PC-3 (cell line): ENCODE results near the gene XPR1. TPM values are rescaled to one million over a fixed set of nuclear protein-coding genes. Genes with fewer than 3 reads are reported as not detected.

ENCODE experiments used
- ATAC-seq: fragments of 200-7000 bp; cut with Tn5 transposase; 2 replicates; pipeline ENCODE4 v1.9.1; 2020; ENCODE audit warnings: mild to moderate bottlenecking, moderate library complexity
- BruUV-seq: library from RNA; stranded (reverse); fragments of 400-500 nt; replicated peaks from 2 replicates; lab custom pipeline; 2021; lab: Mats Ljungman, UMichigan
- CTCF ChIA-PET: fragments of 300-600 bp; sonication (Branson Sonifier 250); formaldehyde crosslinking; loops from one replicate; lab custom pipeline; 2022; ENCODE audit warnings: antibody characterized with exemption; lab: Charles Lee
- POLR2A ChIA-PET: fragments of 300-600 bp; sonication (Branson Sonifier 250); formaldehyde crosslinking; loops from one replicate; lab custom pipeline; 2022; ENCODE audit warnings: antibody characterized with exemption; ENCODE audit not compliant: unreplicated experiment; lab: Charles Lee
- DNase-seq: peaks from one replicate; pipeline ENCODE4 v3.0.0-alpha.2; 2015
- H2AFZ ChIP-seq: fragments of 300-600 bp; sonication (generic); 2 replicates; pipeline ENCODE4 v1.6.0; 2016; ENCODE audit warnings: antibody characterized with exemption, low read length
- H3F3A ChIP-seq: fragments of 300-600 bp; sonication (generic); one replicate; pipeline ENCODE4 v1.6.0; 2017; ENCODE audit warnings: antibody characterized with exemption, low read length, control low read depth, mild to moderate bottlenecking; ENCODE audit not compliant: unreplicated experiment
- H3K27ac ChIP-seq: fragments of 300-600 bp; sonication (generic); 2 replicates; pipeline ENCODE4 v1.5.1; 2016; ENCODE audit warnings: mild to moderate bottlenecking, low read length
- H3K27me3 ChIP-seq: fragments of 300-600 bp; sonication (generic); 2 replicates; pipeline ENCODE4 v1.6.1; 2016; ENCODE audit warnings: low read length, mixed read lengths
- H3K36me3 ChIP-seq: fragments of 300-600 bp; sonication (generic); 2 replicates; pipeline ENCODE4 v1.6.1; 2016; ENCODE audit warnings: low read depth, mixed run types, low read length, mixed read lengths
- H3K4me1 ChIP-seq: fragments of 300-600 bp; sonication (generic); 2 replicates; pipeline ENCODE4 v1.5.1; 2016; ENCODE audit warnings: low read length; ENCODE audit not compliant: insufficient read depth
- H3K4me2 ChIP-seq: fragments of 300-600 bp; sonication (generic); 2 replicates; pipeline ENCODE4 v1.6.0; 2016; ENCODE audit warnings: low read length
- H3K4me3 ChIP-seq: fragments of 300-600 bp; sonication (generic); 2 replicates; pipeline ENCODE4 v1.5.1; 2016; ENCODE audit warnings: mild to moderate bottlenecking, low read length, mixed read lengths
- H3K79me2 ChIP-seq: fragments of 300-600 bp; sonication (generic); 2 replicates; pipeline ENCODE4 v1.6.1; 2017; ENCODE audit warnings: low read length, mixed read lengths
- H3K9ac ChIP-seq: fragments of 300-600 bp; sonication (generic); 2 replicates; pipeline ENCODE4 v1.6.0; 2016; ENCODE audit warnings: mild to moderate bottlenecking, low read length
- H3K9me2 ChIP-seq: fragments of 300-600 bp; sonication (generic); replicated peaks from 2 replicates; pipeline ENCODE4 v1.6.1; 2016; ENCODE audit warnings: mixed run types, low read length, mixed read lengths
- H3K9me3 ChIP-seq: fragments of 300-600 bp; sonication (generic); 2 replicates; pipeline ENCODE4 v1.6.1; 2016; ENCODE audit warnings: low read length, mixed read lengths
- H4K20me1 ChIP-seq: fragments of 300-600 bp; sonication (generic); 2 replicates; pipeline ENCODE4 v1.6.1; 2016; ENCODE audit warnings: low read length, mixed read lengths
- CTCF ChIP-seq: fragments of 300-600 bp; sonication (generic); conservative IDR thresholded peaks from 2 replicates; pipeline ENCODE4 v1.5.1; 2017; ENCODE audit warnings: antibody characterized with exemption, low read depth, mild to moderate bottlenecking, low read length
- EZH2 ChIP-seq: fragments of 300-600 bp; sonication (generic); IDR thresholded peaks from one replicate; pipeline ENCODE4 v1.6.1; 2017; ENCODE audit warnings: antibody characterized with exemption, mild to moderate bottlenecking, low read length; ENCODE audit not compliant: unreplicated experiment
- EZH2phosphoT487 ChIP-seq: fragments of 300-600 bp; sonication (generic); IDR thresholded peaks from 2 replicates; pipeline ENCODE4 v1.6.1; 2018; ENCODE audit warnings: mild to moderate bottlenecking, antibody characterized with exemption, low read length, borderline replicate concordance
- intact Hi-C: fragments of 100-400 bp; cut with micrococcal nuclease; formaldehyde crosslinking; loops from 2 replicates; pipeline ENCODE4 v1.9.0; 2023
- total RNA-seq: library from RNA; depleted of rRNA; stranded (reverse); fragments of >200 nt; gene quantifications from 2 replicates; pipeline ENCODE4 v1.2.3, GENCODE V29; 2014

The XPR1 gene
- total RNA-seq, 1 experiment from 2014 or later: 8.2 TPM

GRCh38 chr1:180633057-180634056 is 1.5 kb downstream of the XPR1 start:
- Histone ChIP-seq H2AFZ (no peak overlapping the region), H3K36me3 (no peaks in the 10 kb centered on the region), H3K79me2 (peaks cover 18% of the 10 kb centered on the region), H3K4me1 (peaks cover 4% of the 10 kb centered on the region; the same call in 1 of the 2 replicates), H3K9ac (no peak overlapping the region), H3K4me3 (peak overlapping the region; percentile 70), H3K9me3 (no peaks in the 10 kb centered on the region), H4K20me1 (no peaks in the 10 kb centered on the region), H3K9me2 (no peaks in the 10 kb centered on the region), H3K4me2 (peak overlapping the region; percentile 80), H3K27me3 (no peaks in the 10 kb centered on the region), H3K27ac (no peak overlapping the region), H3F3A (no peaks in the 10 kb centered on the region)
- ChIA-PET CTCF (interaction anchor here (0.7 kb wide), 1 partner anchor 100 kb away, joined by 3 read pairs; no protein-coding TSS in a partner anchor), POLR2A (no interaction called here)
- ATAC-seq (no peak), DNase-seq (peak; percentile 11)
- no peak for TF ChIP-seq CTCF
- BruUV-seq: TSS peak; percentile 40
- intact Hi-C loops: loop anchor here (2.0 to 10.0 kb wide), 5 partner anchors 101 to 531 kb away; no protein-coding TSS in a partner anchor

GRCh38 chr1:180636138-180636537 is 4.3 kb downstream of the XPR1 start:
- ATAC-seq (no peak), DNase-seq (peak; percentile 21)
- no peak for TF ChIP-seq EZH2phosphoT487
- peak; percentile 40; the same call in 1 of the 2 replicates for TF ChIP-seq CTCF
- no peaks in the 10 kb centered on the region for H4K20me1 ChIP-seq
- no peaks in the 10 kb centered on the region for H3K36me3 ChIP-seq
- H2AFZ ChIP-seq: no peak overlapping the region
- intact Hi-C loops: loop anchor here (10.0 kb wide), 1 partner anchor 529 kb away; no protein-coding TSS in a partner anchor
- no peak overlapping the region for H3K4me2 ChIP-seq
- H3K9me3 ChIP-seq: no peaks in the 10 kb centered on the region
- H3K9me2 ChIP-seq: no peaks in the 10 kb centered on the region
- no TSS peak for BruUV-seq
- POLR2A ChIA-PET: no interaction called here
- H3K27me3 ChIP-seq: no peaks in the 10 kb centered on the region
- H3K4me3 ChIP-seq: no peak overlapping the region
- H3K4me1 ChIP-seq: peaks cover 4% of the 10 kb centered on the region; the same call in 1 of the 2 replicates
- CTCF ChIA-PET: no interaction called here
- no peak overlapping the region for H3K9ac ChIP-seq
- H3K27ac ChIP-seq: no peak overlapping the region
- H3F3A ChIP-seq: no peaks in the 10 kb centered on the region
- peaks cover 18% of the 10 kb centered on the region for H3K79me2 ChIP-seq

GRCh38 chr1:180639871-180640270 is 8.0 kb downstream of the XPR1 start:
- H4K20me1 ChIP-seq: no peaks in the 10 kb centered on the region
- CTCF ChIA-PET: no interaction called here
- DNase-seq (no peak), ATAC-seq (no peak)
- no peaks in the 10 kb centered on the region for H3K9me3 ChIP-seq
- POLR2A ChIA-PET: no interaction called here
- TF ChIP-seq EZH2phosphoT487 (no peak), EZH2 (no peak), CTCF (no peak)
- intact Hi-C loops: loop anchor here (10.0 kb wide), 1 partner anchor 525 kb away; no protein-coding TSS in a partner anchor
- no peaks in the 10 kb centered on the region for H3F3A ChIP-seq
- H3K9me2 ChIP-seq: no peaks in the 10 kb centered on the region
- H3K27ac ChIP-seq: no peak overlapping the region
- no peak overlapping the region for H3K4me3 ChIP-seq
- no peak overlapping the region for H3K9ac ChIP-seq
- no peaks in the 10 kb centered on the region for H3K79me2 ChIP-seq
- H3K27me3 ChIP-seq: no peaks in the 10 kb centered on the region
- no TSS peak for BruUV-seq
- H2AFZ ChIP-seq: no peak overlapping the region
- H3K36me3 ChIP-seq: no peaks in the 10 kb centered on the region
- H3K4me2 ChIP-seq: no peak overlapping the region
- no peaks in the 10 kb centered on the region for H3K4me1 ChIP-seq
